GM12878 (cell line): ENCODE results near the gene MACF1. TPM values are rescaled to one million over a fixed set of nuclear protein-coding genes. Genes with fewer than 3 reads are reported as not detected.

Source experiments
- ATAC-seq: fragments of 200-7000 bp; cut with Tn5 transposase; 3 replicates; pipeline ENCODE4 v1.9.1; 2020; ENCODE audit warnings: mild to moderate bottlenecking, moderate library complexity
- BruUV-seq: library from RNA; stranded (reverse); fragments of 400-500 nt; replicated peaks from 2 replicates; lab custom pipeline; 2021; lab: Mats Ljungman, UMichigan
- CTCF ChIA-PET: fragments of 300-600 bp; sonication (Branson Sonifier 250); formaldehyde crosslinking; extraction: SDS; loops from one replicate; lab custom pipeline; 2021; ENCODE audit warnings: inconsistent platforms; lab: Yijun Ruan, JAX
- POLR2A ChIA-PET: fragments of 350-600 bp; formaldehyde crosslinking; extraction: SDS; loops from one replicate; lab custom pipeline; 2021; ENCODE audit warnings: inconsistent platforms; lab: Charles Lee
- RAD21 ChIA-PET: fragments of 300-600 bp; sonication (Branson Sonifier 250); formaldehyde crosslinking; loops from one replicate; lab custom pipeline; 2023; ENCODE audit warnings: antibody characterized with exemption; ENCODE audit not compliant: unreplicated experiment; lab: Charles Lee
- SMC1A ChIA-PET: fragments of 300-600 bp; sonication (Branson Sonifier 250); formaldehyde crosslinking; loops from one replicate; lab custom pipeline; 2023; ENCODE audit not compliant: unreplicated experiment, uncharacterized antibody; lab: Charles Lee
- DNase-seq: peaks from one replicate; pipeline ENCODE4 v3.0.0-alpha.2; 2011; ENCODE audit warnings: low read depth, low spot score
- FAIRE-seq: peaks from 3 replicates; lab custom pipeline; 2011; peaks lifted over from hg19 to GRCh38; lab: Jason Lieb, UNC
- H2AFZ ChIP-seq: 2 replicates; pipeline ENCODE4 v1.6.0; 2011; ENCODE audit warnings: low read depth, low read length, control low read depth; ENCODE audit not compliant: control insufficient read depth
- H3K27ac ChIP-seq: 2 replicates; pipeline ENCODE4 v1.5.1; 2011; ENCODE audit warnings: control low read depth; ENCODE audit not compliant: control insufficient read depth, insufficient read depth
- H3K27me3 ChIP-seq, 2 experiments: replicated peaks in 1 of 2; 2 replicates each; pipeline versions ENCODE4 v1.6.0 to v1.6.1; 2011; ENCODE audit warnings: low read length in 1 of 2; ENCODE audit not compliant: control insufficient read depth in 2 of 2, insufficient read depth in 2 of 2
- H3K36me3 ChIP-seq, 2 experiments: 2 replicates each; pipeline ENCODE4 v1.5.1; 2011; ENCODE audit warnings: low read length in 1 of 2; ENCODE audit not compliant: control insufficient read depth in 2 of 2, insufficient read depth in 2 of 2
- H3K4me1 ChIP-seq: 2 replicates; pipeline ENCODE4 v1.6.1; 2011; ENCODE audit warnings: mild to moderate bottlenecking, low read length, moderate library complexity, mixed read lengths; ENCODE audit not compliant: control insufficient read depth, insufficient read depth
- H3K4me2 ChIP-seq: 2 replicates; pipeline ENCODE4 v1.6.0; 2011; ENCODE audit warnings: control low read depth; ENCODE audit not compliant: control insufficient read depth, insufficient read depth
- H3K4me3 ChIP-seq: fragments of 200-600 bp; sonication (generic); 2 replicates; pipeline ENCODE4 v1.5.1; 2016
- H3K79me2 ChIP-seq: 2 replicates; pipeline ENCODE4 v1.6.0; 2011; ENCODE audit warnings: low read length; ENCODE audit not compliant: control insufficient read depth, insufficient read depth
- H3K9ac ChIP-seq: 2 replicates; pipeline ENCODE4 v1.8.0; 2011; ENCODE audit warnings: low read length, control low read depth, mixed read lengths; ENCODE audit not compliant: control insufficient read depth, insufficient read depth
- H3K9me3 ChIP-seq: replicated peaks from 3 replicates; pipeline ENCODE4 v1.5.1; 2011; ENCODE audit warnings: mild to moderate bottlenecking, low read length; ENCODE audit not compliant: control insufficient read depth, insufficient read depth
- H4K20me1 ChIP-seq: 2 replicates; pipeline ENCODE4 v1.6.0; 2011; ENCODE audit not compliant: control insufficient read depth, insufficient read depth
- GATAD2B ChIP-seq: fragments of 450-650 bp; conservative IDR thresholded peaks from 2 replicates; pipeline ENCODE4 v1.6.1; 2017; ENCODE audit warnings: low read depth, mild to moderate bottlenecking, moderate library complexity
- MYB ChIP-seq: fragments of 150-350 bp; IDR thresholded peaks from 2 replicates; pipeline ENCODE4 v1.6.1; 2014; ENCODE audit warnings: mild to moderate bottlenecking, low read depth, low read length, borderline replicate concordance
- REST ChIP-seq: IDR thresholded peaks from 2 replicates; pipeline ENCODE4 v1.6.1; 2012; ENCODE audit warnings: mild to moderate bottlenecking, low read depth, low read length
- whole genome bisulfite sequencing: methylation state at CpG from one replicate; pipeline ENCODE4 v1.1.6; 2016; ENCODE audit warnings: low lambda C conversion rate; ENCODE audit not compliant: insufficient replicate concordance, insufficient coverage; ENCODE audit errors: missing lambda C conversion rate; 5-methylcytosine and 5-hydroxymethylcytosine counted together
- in situ Hi-C: fragments of 300-500 bp; cut with MboI; formaldehyde crosslinking; loops from 9 replicates; pipeline ENCODE4 v1.14.3; 2018; ENCODE audit warnings: mixed read lengths
- intact Hi-C: fragments of 100-400 bp; cut with micrococcal nuclease; formaldehyde crosslinking; loops from one replicate; pipeline ENCODE4 v1.14.2; 2022; ENCODE audit not compliant: unreplicated experiment
- polyA plus RNA-seq, 11 experiments: library from polyadenylated mRNA; depleted of rRNA in 4 of 11; unstranded in 6 of 11; stranded (reverse) in 5 of 11; fragments of >200 nt; fragmentation: Nextera tagmentation in 4 of 11; fragmentation: Illumina TruSeq in 1 of 11; extraction: Ambion mirVana in 4 of 11; extraction: Trizol in 1 of 11; gene quantifications; 1 replicate in 1 of 11; 2 replicates in 10 of 11; pipeline versions ENCODE4 v1.2.1 to v1.2.3, GENCODE V29; 2011 to 2016; ENCODE audit warnings: inconsistent platforms in 2 of 11, missing spikeins in 2 of 11, low read depth in 1 of 11
- total RNA-seq, 4 experiments: library from RNA; depleted of rRNA in 3 of 4; stranded (reverse); fragments of >200 nt in 3 of 4; fragmentation: Illumina TruSeq in 1 of 4; extraction: Trizol in 1 of 4; gene quantifications; 2 replicates each; pipeline versions ENCODE4 v1.2.1 to v1.2.3, GENCODE V29; 2013 to 2021

MACF1 gene
- total and polyA plus RNA-seq, 10 of the 15 experiments (the other 5 are each of a cell fraction or from before 2014, with no cell fraction given) = 15.5 to 201 (median 76.9) TPM

DNA sequence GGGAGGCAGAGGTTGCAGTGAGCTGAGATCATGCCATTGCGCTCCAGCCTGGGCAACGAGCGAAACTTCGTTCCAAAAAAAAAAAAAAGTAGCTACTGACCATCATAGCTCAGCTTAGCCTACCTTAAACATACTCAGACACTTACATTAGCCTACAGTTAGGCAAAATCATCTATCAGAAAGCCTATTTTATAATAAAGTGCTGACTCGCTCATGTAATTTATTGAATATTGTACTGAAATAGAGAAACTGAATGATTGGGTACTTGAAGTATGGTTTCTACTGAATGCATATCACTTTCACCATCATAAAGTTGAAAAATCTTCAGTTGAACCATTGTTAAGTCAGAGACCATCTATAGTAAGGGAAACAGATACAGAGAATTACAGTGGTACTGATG, 193.0 kb downstream of the MACF1 start:
- SMC1A ChIA-PET = no interaction called here
- intact Hi-C loops = no loop called here

More for the DNA sequence above, 193.0 kb downstream of the MACF1 start:
- ChIA-PET POLR2A (no interaction called here), CTCF (interaction anchor here (0.6 to 2.9 kb wide), 6 partner anchors 10 to 423 kb away, joined by 3 to 9 read pairs (median 4); no protein-coding TSS in a partner anchor), RAD21 (interaction anchor here (1.0 to 1.4 kb wide), 2 partner anchors 13 to 206 kb away, joined by 3 to 4 read pairs; no protein-coding TSS in a partner anchor)
- Histone ChIP-seq H3K27ac (no peak overlapping the region), H3K4me1 (peaks cover 27% of the 10 kb centered on the region), H3K79me2 (peaks cover 25% of the 10 kb centered on the region), H3K4me3 (no peak overlapping the region), H2AFZ (no peak overlapping the region), H3K36me3 (peaks cover 0 to 4% of the 10 kb centered on the region in 2 experiments; a peak in 3 of 4 replicates), H3K9me3 (no peaks in the 10 kb centered on the region), H3K4me2 (no peak overlapping the region), H3K9ac (no peak overlapping the region), H3K27me3 (no peaks in the 10 kb centered on the region), H4K20me1 (no peaks in the 10 kb centered on the region)
- TF ChIP-seq GATAD2B = no peak
- TF ChIP-seq MYB = no peak
- TF ChIP-seq REST = no peak
- 97% methylated on average over 5 of the region's 5 CpGs for WGBS
- in situ Hi-C loops = no loop called here
- no TSS peak for BruUV-seq
- DNase-seq = no peak
- no peak for FAIRE-seq
- ATAC-seq = no peak
